H1 (cell line): Measurements from ENCODE around the gene PIP5K1C. TPM values are rescaled to one million over a fixed set of nuclear protein-coding genes. Genes with fewer than 3 reads are reported as not detected.

Experiments used
- EP300 ChIP-seq, 2 experiments: IDR thresholded peaks; 1 replicate in 1 of 2; 2 replicates in 1 of 2; pipeline ENCODE4 v1.6.1; 2011 to 2012; ENCODE audit warnings: low read depth in 2 of 2, low read length in 2 of 2, mild to moderate bottlenecking in 2 of 2, borderline replicate concordance in 1 of 2, inconsistent platforms in 1 of 2, moderate library complexity in 1 of 2
- JUND ChIP-seq: IDR thresholded peaks from 2 replicates; pipeline ENCODE4 v1.6.1; 2011; ENCODE audit warnings: mild to moderate bottlenecking, improper control_type of control experiment, low read length
- NANOG ChIP-seq: IDR thresholded peaks from 2 replicates; pipeline ENCODE4 v1.6.1; 2011; ENCODE audit warnings: low read length, low read depth, mild to moderate bottlenecking, inconsistent platforms; ENCODE audit not compliant: insufficient read depth, poor library complexity, severe bottlenecking
- RFX5 ChIP-seq: IDR thresholded peaks from 2 replicates; pipeline ENCODE4 v1.6.1; 2011; ENCODE audit warnings: low read depth, low read length, improper control_type of control experiment, borderline replicate concordance
- RNF2 ChIP-seq: fragments of 200-900, 300-1000 bp; sonication (generic); IDR thresholded peaks from 2 replicates; pipeline ENCODE4 v1.7.1; 2016; ENCODE audit warnings: borderline replicate concordance, low read depth, mild to moderate bottlenecking, antibody characterized with exemption, low read length; ENCODE audit not compliant: poor library complexity, severe bottlenecking; ENCODE audit errors: missing control alignments
- polyA plus RNA-seq, 7 experiments: library from polyadenylated mRNA; depleted of rRNA in 3 of 7; stranded (reverse) in 5 of 7; unstranded in 2 of 7; fragments of >200 nt in 5 of 7; fragments of 200-250 nt in 2 of 7; gene quantifications; 1 replicate in 5 of 7; 2 replicates in 1 of 7; 4 replicates in 1 of 7; pipeline versions ENCODE4 v1.2.1 to v1.2.3, GENCODE V29; 2011 to 2013; ENCODE audit warnings: missing spikeins in 2 of 7, mixed read lengths in 2 of 7
- total RNA-seq: library from RNA; stranded (reverse); fragmentation: NEBNext Ultra II Directional; extraction: Animal tissue kit (Norgen Biotek cat#: 25700); gene quantifications from 2 replicates; pipeline ENCODE4 v1.2.1, GENCODE V29; 2021

Gene PIP5K1C
- total and polyA plus RNA-seq, 2 of the 8 experiments (the other 6 are each of a cell fraction or from before 2014, with no cell fraction given) = 10.6 to 32.9 TPM

- no peak for TF ChIP-seq NANOG
- no peak for TF ChIP-seq EP300 (IDR thresholded peaks at IDR 0.05; ENCODE audit: borderline replicate concordance in 1 of 2, low read depth in 2 of 2, low read length in 2 of 2)
- TF ChIP-seq JUND = no peak
- TF ChIP-seq RFX5 = no peak
- TF ChIP-seq RNF2 = no peak
These were observed 36.4 kb downstream of the PIP5K1C start (continued) for GRCh38 chr19:3663838-3664237.
